H9 (cell line): Measurements from ENCODE around the gene CEP112. TPM values are rescaled to one million over a fixed set of nuclear protein-coding genes. Genes with fewer than 3 reads are reported as not detected.

ENCODE experiments used
- DNase-seq: peaks from one replicate; pipeline ENCODE4 v3.0.0-alpha.2; 2017
- H2AFZ ChIP-seq: one replicate; pipeline ENCODE4 v1.6.1; 2013; ENCODE audit warnings: mild to moderate bottlenecking, low read length, control low read depth, moderate library complexity
- H2AK5ac ChIP-seq: 2 replicates; pipeline ENCODE4 v1.6.1; 2013; ENCODE audit warnings: low read length, control low read depth, mixed read lengths; ENCODE audit not compliant: insufficient read length
- H2BK120ac ChIP-seq: one replicate; pipeline ENCODE4 v1.6.1; 2013; ENCODE audit warnings: low read depth, mild to moderate bottlenecking, low read length, control low read depth, inconsistent platforms; ENCODE audit not compliant: poor library complexity, severe bottlenecking
- H2BK12ac ChIP-seq: 2 replicates; pipeline ENCODE4 v1.6.1; 2013; ENCODE audit warnings: low read length, control low read depth, mixed read lengths, low read depth; ENCODE audit not compliant: insufficient read length
- H2BK15ac ChIP-seq: 2 replicates; pipeline ENCODE4 v1.6.1; 2013; ENCODE audit warnings: low read depth, low read length, control low read depth
- H2BK20ac ChIP-seq: one replicate; pipeline ENCODE4 v1.6.1; 2013; ENCODE audit warnings: low read depth, mild to moderate bottlenecking, low read length, control low read depth, inconsistent platforms; ENCODE audit not compliant: poor library complexity, severe bottlenecking
- H2BK5ac ChIP-seq: 2 replicates; pipeline ENCODE4 v1.6.1; 2013; ENCODE audit warnings: low read length, control low read depth, mixed read lengths; ENCODE audit not compliant: insufficient read length
- H3K14ac ChIP-seq: 2 replicates; pipeline ENCODE4 v1.6.1; 2013; ENCODE audit warnings: low read length, control low read depth; ENCODE audit not compliant: insufficient read depth
- H3K18ac ChIP-seq: 2 replicates; pipeline ENCODE4 v1.6.1; 2013; ENCODE audit warnings: low read depth, mild to moderate bottlenecking, mixed read lengths, low read length, control low read depth; ENCODE audit not compliant: insufficient read length
- H3K23ac ChIP-seq: 2 replicates; pipeline ENCODE4 v1.6.1; 2013; ENCODE audit warnings: low read length, control low read depth, mixed read lengths, low read depth; ENCODE audit not compliant: insufficient read length
- H3K23me2 ChIP-seq: 2 replicates; pipeline ENCODE4 v1.6.1; 2013; ENCODE audit warnings: low read depth, mild to moderate bottlenecking, mixed read lengths, low read length, control low read depth; ENCODE audit not compliant: insufficient read length, poor library complexity, severe bottlenecking
- H3K27ac ChIP-seq: 2 replicates; pipeline ENCODE4 v1.5.1; 2013; ENCODE audit warnings: low read length, control low read depth, mixed read lengths, low read depth; ENCODE audit not compliant: insufficient read length
- H3K27me3 ChIP-seq: 2 replicates; pipeline ENCODE4 v1.6.1; 2013; ENCODE audit warnings: low read length, control low read depth, inconsistent platforms; ENCODE audit not compliant: insufficient read depth
- H3K4ac ChIP-seq: 2 replicates; pipeline ENCODE4 v1.6.1; 2013; ENCODE audit warnings: low read depth, mild to moderate bottlenecking, control low read depth, inconsistent platforms, low read length, moderate library complexity
- H3K4me1 ChIP-seq: 2 replicates; pipeline ENCODE4 v1.6.1; 2013; ENCODE audit warnings: low read length, control low read depth, inconsistent platforms; ENCODE audit not compliant: insufficient read depth
- H3K4me2 ChIP-seq: 2 replicates; pipeline ENCODE4 v1.6.1; 2013; ENCODE audit warnings: low read length, control low read depth, mixed read lengths; ENCODE audit not compliant: insufficient read length, insufficient read depth
- H3K56ac ChIP-seq: 2 replicates; pipeline ENCODE4 v1.6.1; 2013; ENCODE audit warnings: low read depth, mild to moderate bottlenecking, mixed read lengths, low read length, control low read depth; ENCODE audit not compliant: insufficient read length
- H3K79me1 ChIP-seq: 2 replicates; pipeline ENCODE4 v1.6.1; 2013; ENCODE audit warnings: low read depth, mild to moderate bottlenecking, moderate library complexity, low read length, control low read depth, inconsistent platforms; ENCODE audit not compliant: insufficient read depth, poor library complexity, severe bottlenecking
- H3K79me2 ChIP-seq: 2 replicates; pipeline ENCODE4 v1.6.1; 2013; ENCODE audit warnings: low read length, control low read depth, inconsistent platforms; ENCODE audit not compliant: insufficient read depth
- H3K9ac ChIP-seq: 2 replicates; pipeline ENCODE4 v1.6.1; 2013; ENCODE audit warnings: low read length, control low read depth, mixed read lengths; ENCODE audit not compliant: insufficient read length; ENCODE audit errors: extremely low read depth
- H3K9me3 ChIP-seq: one replicate; pipeline ENCODE4 v1.6.1; 2013; ENCODE audit warnings: low read depth, low read length, inconsistent platforms; ENCODE audit not compliant: control insufficient read depth
- H3T11ph ChIP-seq: one replicate; pipeline ENCODE4 v1.6.1; 2013; ENCODE audit warnings: mild to moderate bottlenecking, low read length, control low read depth, inconsistent platforms
- H4K20me1 ChIP-seq: one replicate; pipeline ENCODE4 v1.6.1; 2013; ENCODE audit not compliant: control insufficient read depth, insufficient read length, insufficient read depth
- H4K5ac ChIP-seq: 2 replicates; pipeline ENCODE4 v1.6.1; 2013; ENCODE audit warnings: low read depth, mild to moderate bottlenecking, mixed read lengths, low read length, control low read depth; ENCODE audit not compliant: insufficient read length
- H4K8ac ChIP-seq: replicated peaks from 2 replicates; pipeline ENCODE4 v1.6.1; 2013; ENCODE audit warnings: low read length, control low read depth, mixed read lengths, low read depth; ENCODE audit not compliant: insufficient read length
- H4K91ac ChIP-seq: 2 replicates; pipeline ENCODE4 v1.6.1; 2013; ENCODE audit warnings: low read depth, mild to moderate bottlenecking, moderate library complexity, mixed read lengths, low read length, control low read depth; ENCODE audit not compliant: insufficient read length
- H3K27ac Mint-ChIP-seq, 3 experiments: 2 replicates in 2 of 3; 3 replicates in 1 of 3; pipeline ENCODE4 v1.8.0; 2020 to 2021; ENCODE audit warnings: mixed read lengths in 3 of 3, mild to moderate bottlenecking in 1 of 3, moderate library complexity in 1 of 3
- H3K27me3 Mint-ChIP-seq: 2 replicates; pipeline ENCODE4 v1.8.0; 2021; ENCODE audit warnings: low read depth, mild to moderate bottlenecking, moderate library complexity, mixed read lengths
- H3K36me3 Mint-ChIP-seq, 3 experiments: 2 replicates in 2 of 3; 3 replicates in 1 of 3; pipeline ENCODE4 v1.8.0; 2020 to 2021; ENCODE audit warnings: low read depth in 3 of 3, mixed read lengths in 3 of 3; ENCODE audit not compliant: insufficient read depth in 1 of 3
- H3K4me1 Mint-ChIP-seq, 2 experiments: 2 replicates each; pipeline ENCODE4 v1.8.0; 2020; ENCODE audit warnings: mixed read lengths in 2 of 2
- H3K4me3 Mint-ChIP-seq, 2 experiments: 2 replicates in 1 of 2; 3 replicates in 1 of 2; pipeline ENCODE4 v1.8.0; 2020 to 2021; ENCODE audit warnings: mild to moderate bottlenecking in 2 of 2, mixed read lengths in 2 of 2, moderate library complexity in 1 of 2
- H3K9me3 Mint-ChIP-seq, 2 experiments: 2 replicates in 1 of 2; 3 replicates in 1 of 2; pipeline ENCODE4 v1.8.0; 2020; ENCODE audit warnings: mild to moderate bottlenecking in 2 of 2, mixed read lengths in 2 of 2, moderate library complexity in 1 of 2
- WGBS: extraction: QIAGEN DNeasy Blood & Tissue Kit; methylation state at CpG from one replicate; pipeline ENCODE4 v1.1.7; 2013; ENCODE audit warnings: missing lambda C conversion rate, low lambda C conversion rate, mixed read lengths; ENCODE audit not compliant: insufficient read length; ENCODE audit errors: extremely low coverage; 5-methylcytosine and 5-hydroxymethylcytosine counted together
- total RNA-seq: library from RNA; stranded (reverse); gene quantifications from 2 replicates; pipeline ENCODE4 v1.2.1, GENCODE V29; 2021
- TF ChIP-seq, protein P1 (sequence below): fragments of 200-600 bp; sonication (generic); conservative IDR thresholded peaks from 3 replicates; pipeline ENCODE4 v1.8.0; 2021; ENCODE audit warnings: antibody characterized with exemption, mild to moderate bottlenecking

Gene CEP112
- total RNA-seq, 1 experiment from 2014 or later, result 5.4 TPM

DNA sequence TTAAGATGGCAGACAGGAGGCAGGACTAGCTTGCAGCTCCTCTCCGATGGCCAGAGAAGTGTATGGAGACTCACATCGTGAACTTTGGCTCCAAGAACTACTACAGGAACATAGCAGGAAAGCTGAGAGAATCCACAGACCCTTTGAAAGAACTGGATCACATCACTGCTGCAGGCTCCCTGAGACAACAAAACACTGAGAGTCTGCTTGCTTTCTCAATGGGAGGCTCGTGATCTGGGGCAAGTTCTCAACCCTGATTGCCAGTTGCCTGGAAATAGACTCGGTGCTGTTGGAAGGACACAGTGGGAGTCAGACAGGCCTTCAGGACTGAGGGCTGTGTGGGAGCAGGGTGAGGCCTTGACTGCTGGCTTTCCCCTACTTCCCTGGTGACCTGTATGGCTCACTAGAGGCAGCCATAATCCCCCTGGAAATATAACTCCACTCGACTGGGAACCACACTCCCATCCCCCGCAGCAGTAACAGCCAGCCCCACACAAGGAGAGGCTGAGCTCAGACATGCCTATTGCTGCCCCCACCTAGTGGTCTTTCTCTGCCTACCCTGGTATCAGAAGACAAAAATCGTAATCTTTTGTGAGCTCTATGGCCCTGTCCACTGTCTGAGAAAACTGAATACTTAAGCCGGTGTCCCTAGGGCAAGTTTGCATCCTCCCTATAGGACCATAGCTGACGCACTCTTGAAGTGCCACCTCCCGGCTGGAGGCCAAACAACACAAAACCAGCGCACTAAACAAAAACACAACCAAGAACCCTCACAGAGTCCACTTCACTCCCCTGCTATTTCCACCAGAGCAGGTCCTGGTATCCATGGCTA is 238.4 kb downstream of the CEP112 start:
- Histone ChIP-seq H3K27me3 (no peaks in the 10 kb centered on the region), H3K27ac (no peak overlapping the region)

More for the DNA sequence above, 238.4 kb downstream of the CEP112 start:
- no peaks in the 10 kb centered on the region for H3K79me2 ChIP-seq
- no peak overlapping the region; the same call in 1 of the 2 replicates for H3K14ac ChIP-seq
- no peak overlapping the region for H3K18ac ChIP-seq
- no peak overlapping the region for H2BK15ac ChIP-seq
- no peak overlapping the region for H2AFZ ChIP-seq
- WGBS, result no CpG with 5 or more reads among the region's 11 CpGs
- H3K56ac ChIP-seq, result no peak overlapping the region
- H2BK120ac ChIP-seq, result no peak overlapping the region
- no peak overlapping the region for H2BK20ac ChIP-seq
- H3K4me2 ChIP-seq, result no peak overlapping the region
- Mint-ChIP-seq H3K4me3 (no peak overlapping the region), H3K9me3 (peaks cover 4 to 8% of the 10 kb centered on the region in 2 experiments; a peak in 3 of 5 replicates), H3K27ac (peak overlapping the region in 2 of 3 experiments; percentile 20 to 73; a peak in 4 of 7 replicates), H3K36me3 (peaks cover 0 to 13% (median 0%) of the 10 kb centered on the region in 3 experiments; a peak in 3 of 7 replicates), H3K27me3 (no peaks in the 10 kb centered on the region), H3K4me1 (peaks cover 13 to 15% of the 10 kb centered on the region in 2 experiments)
- no peak overlapping the region for H2BK12ac ChIP-seq
- H3K79me1 ChIP-seq, result no peaks in the 10 kb centered on the region
- H3K4me1 ChIP-seq, result peaks cover 3% of the 10 kb centered on the region; the same call in 1 of the 2 replicates
- TF ChIP-seq, protein P1, sequence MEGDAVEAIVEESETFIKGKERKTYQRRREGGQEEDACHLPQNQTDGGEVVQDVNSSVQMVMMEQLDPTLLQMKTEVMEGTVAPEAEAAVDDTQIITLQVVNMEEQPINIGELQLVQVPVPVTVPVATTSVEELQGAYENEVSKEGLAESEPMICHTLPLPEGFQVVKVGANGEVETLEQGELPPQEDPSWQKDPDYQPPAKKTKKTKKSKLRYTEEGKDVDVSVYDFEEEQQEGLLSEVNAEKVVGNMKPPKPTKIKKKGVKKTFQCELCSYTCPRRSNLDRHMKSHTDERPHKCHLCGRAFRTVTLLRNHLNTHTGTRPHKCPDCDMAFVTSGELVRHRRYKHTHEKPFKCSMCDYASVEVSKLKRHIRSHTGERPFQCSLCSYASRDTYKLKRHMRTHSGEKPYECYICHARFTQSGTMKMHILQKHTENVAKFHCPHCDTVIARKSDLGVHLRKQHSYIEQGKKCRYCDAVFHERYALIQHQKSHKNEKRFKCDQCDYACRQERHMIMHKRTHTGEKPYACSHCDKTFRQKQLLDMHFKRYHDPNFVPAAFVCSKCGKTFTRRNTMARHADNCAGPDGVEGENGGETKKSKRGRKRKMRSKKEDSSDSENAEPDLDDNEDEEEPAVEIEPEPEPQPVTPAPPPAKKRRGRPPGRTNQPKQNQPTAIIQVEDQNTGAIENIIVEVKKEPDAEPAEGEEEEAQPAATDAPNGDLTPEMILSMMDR, result peak; percentile 33; the same call in 2 of the 3 replicates
- H3K23ac ChIP-seq, result no peak overlapping the region
- no peak overlapping the region for H4K8ac ChIP-seq
- H3K4ac ChIP-seq, result no peak overlapping the region
- no peak overlapping the region for H4K91ac ChIP-seq
- H2AK5ac ChIP-seq, result no peak overlapping the region
- no peaks in the 10 kb centered on the region for H3K9me3 ChIP-seq
- H4K20me1 ChIP-seq, result no peaks in the 10 kb centered on the region
- no peak overlapping the region for H2BK5ac ChIP-seq
- H3K9ac ChIP-seq, result no peak overlapping the region
- no peak overlapping the region for H4K5ac ChIP-seq
- peak; percentile 49 for DNase-seq
- no peaks in the 10 kb centered on the region for H3K23me2 ChIP-seq
- no peak overlapping the region for H3T11ph ChIP-seq
